MM.1S (cell line): ENCODE measurements around the gene MPP1.
A peak's percentile ranks its signal among the peaks of the same experiment; 100 is the strongest.

Source experiments
- DNase-seq: peaks from one replicate; pipeline ENCODE4 v3.0.0-alpha.2; 2015
- H2AFZ ChIP-seq: fragments of 300-600 bp; sonication (generic); 2 replicates; pipeline ENCODE4 v1.6.0; 2016; ENCODE audit warnings: antibody characterized with exemption, low read length
- H3F3A ChIP-seq: fragments of 300-600 bp; sonication (generic); 2 replicates; pipeline ENCODE4 v1.6.1; 2016; ENCODE audit warnings: mild to moderate bottlenecking, antibody characterized with exemption, low read length, moderate library complexity, mixed read lengths; ENCODE audit not compliant: insufficient read depth
- H3K27ac ChIP-seq: fragments of 300-600 bp; sonication (generic); 2 replicates; pipeline ENCODE4 v1.5.1; 2016; ENCODE audit warnings: mild to moderate bottlenecking, low read length
- H3K27me3 ChIP-seq: fragments of 300-600 bp; sonication (generic); replicated peaks from 2 replicates; pipeline ENCODE4 v1.6.0; 2016; ENCODE audit warnings: low read length; ENCODE audit not compliant: insufficient read depth
- H3K36me3 ChIP-seq: fragments of 300-600 bp; sonication (generic); replicated peaks from 2 replicates; pipeline ENCODE4 v1.6.1; 2016; ENCODE audit warnings: mild to moderate bottlenecking, low read length, mixed read lengths; ENCODE audit not compliant: insufficient read depth
- H3K4me1 ChIP-seq: fragments of 300-600 bp; sonication (generic); 2 replicates; pipeline ENCODE4 v1.6.1; 2016; ENCODE audit warnings: low read length, mixed read lengths
- H3K4me2 ChIP-seq: fragments of 300-600 bp; sonication (generic); 2 replicates; pipeline ENCODE4 v1.6.0; 2016; ENCODE audit warnings: low read depth, low read length
- H3K4me3 ChIP-seq: fragments of 300-600 bp; sonication (generic); 2 replicates; pipeline ENCODE4 v1.5.1; 2016; ENCODE audit warnings: low read length, mixed read lengths
- H3K79me2 ChIP-seq: fragments of 300-600 bp; sonication (generic); 2 replicates; pipeline ENCODE4 v1.6.1; 2016; ENCODE audit warnings: mixed run types, low read length, mixed read lengths
- H3K9ac ChIP-seq: fragments of 300-600 bp; sonication (generic); 2 replicates; pipeline ENCODE4 v1.6.1; 2016; ENCODE audit warnings: low read length, mixed read lengths
- H3K9me2 ChIP-seq: fragments of 300-600 bp; sonication (generic); replicated peaks from 2 replicates; pipeline ENCODE4 v1.6.1; 2016; ENCODE audit warnings: mild to moderate bottlenecking, low read length, mixed read lengths; ENCODE audit not compliant: insufficient read depth
- H3K9me3 ChIP-seq: fragments of 300-600 bp; sonication (generic); replicated peaks from 2 replicates; pipeline ENCODE4 v1.6.1; 2016; ENCODE audit warnings: mild to moderate bottlenecking, low read length, mixed read lengths; ENCODE audit not compliant: insufficient read depth
- H4K20me1 ChIP-seq: fragments of 300-600 bp; sonication (generic); 2 replicates; pipeline ENCODE4 v1.6.1; 2016; ENCODE audit warnings: mild to moderate bottlenecking, low read length, moderate library complexity, mixed read lengths; ENCODE audit not compliant: insufficient read depth
- EZH2 ChIP-seq: fragments of 300-600 bp; sonication (generic); optimal IDR thresholded peaks from 2 replicates; pipeline ENCODE3; 2017; ENCODE audit warnings: low read depth, mild to moderate bottlenecking, antibody characterized with exemption, low read length, mixed read lengths
- EZH2phosphoT487 ChIP-seq: fragments of 300-600 bp; sonication (generic); IDR thresholded peaks from 2 replicates; pipeline ENCODE4 v1.6.1; 2018; ENCODE audit warnings: antibody characterized with exemption, low read length
- TF ChIP-seq, protein P1 (sequence below): fragments of 300-600 bp; sonication (generic); IDR thresholded peaks from 2 replicates; pipeline ENCODE4 v1.5.1; 2016; ENCODE audit warnings: antibody characterized with exemption, low read length, mixed read lengths

Gene MPP1

GRCh38 chrX:154776753-154777152 lies 28.5 kb downstream of the MPP1 start:
- Histone ChIP-seq H3K36me3 (no peaks in the 10 kb centered on the region; the same call in none of the 2 replicates), H3K9ac (no peak overlapping the region), H4K20me1 (no peaks in the 10 kb centered on the region), H2AFZ (no peak overlapping the region), H3K4me2 (no peak overlapping the region), H3F3A (no peaks in the 10 kb centered on the region), H3K9me3 (no peaks in the 10 kb centered on the region), H3K27ac (no peak overlapping the region), H3K4me1 (no peaks in the 10 kb centered on the region), H3K27me3 (no peaks in the 10 kb centered on the region), H3K79me2 (0 out of 2 replicates have a peak, but pooled peaks cover 7% of the 10 kb centered on the region), H3K4me3 (no peak overlapping the region), H3K9me2 (no peaks in the 10 kb centered on the region)
- TF ChIP-seq EZH2phosphoT487 (no peak), EZH2 (no peak)
- TF ChIP-seq, protein P1, sequence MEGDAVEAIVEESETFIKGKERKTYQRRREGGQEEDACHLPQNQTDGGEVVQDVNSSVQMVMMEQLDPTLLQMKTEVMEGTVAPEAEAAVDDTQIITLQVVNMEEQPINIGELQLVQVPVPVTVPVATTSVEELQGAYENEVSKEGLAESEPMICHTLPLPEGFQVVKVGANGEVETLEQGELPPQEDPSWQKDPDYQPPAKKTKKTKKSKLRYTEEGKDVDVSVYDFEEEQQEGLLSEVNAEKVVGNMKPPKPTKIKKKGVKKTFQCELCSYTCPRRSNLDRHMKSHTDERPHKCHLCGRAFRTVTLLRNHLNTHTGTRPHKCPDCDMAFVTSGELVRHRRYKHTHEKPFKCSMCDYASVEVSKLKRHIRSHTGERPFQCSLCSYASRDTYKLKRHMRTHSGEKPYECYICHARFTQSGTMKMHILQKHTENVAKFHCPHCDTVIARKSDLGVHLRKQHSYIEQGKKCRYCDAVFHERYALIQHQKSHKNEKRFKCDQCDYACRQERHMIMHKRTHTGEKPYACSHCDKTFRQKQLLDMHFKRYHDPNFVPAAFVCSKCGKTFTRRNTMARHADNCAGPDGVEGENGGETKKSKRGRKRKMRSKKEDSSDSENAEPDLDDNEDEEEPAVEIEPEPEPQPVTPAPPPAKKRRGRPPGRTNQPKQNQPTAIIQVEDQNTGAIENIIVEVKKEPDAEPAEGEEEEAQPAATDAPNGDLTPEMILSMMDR: no peak
- DNase-seq: no peak

GRCh38 chrX:154775419-154776349 lies 29.6 kb downstream of the MPP1 start:
- Histone ChIP-seq H3K9me2 (no peaks in the 10 kb centered on the region), H3K4me3 (no peak overlapping the region), H3K9ac (no peak overlapping the region), H3F3A (no peaks in the 10 kb centered on the region), H4K20me1 (no peaks in the 10 kb centered on the region), H3K79me2 (0 out of 2 replicates have a peak, but pooled peaks cover 11% of the 10 kb centered on the region), H3K27me3 (no peaks in the 10 kb centered on the region), H3K4me1 (no peaks in the 10 kb centered on the region), H3K36me3 (no peaks in the 10 kb centered on the region; the same call in none of the 2 replicates), H3K9me3 (no peaks in the 10 kb centered on the region), H2AFZ (no peak overlapping the region), H3K27ac (no peak overlapping the region), H3K4me2 (no peak overlapping the region)
- TF ChIP-seq, protein P1: no peak
- TF ChIP-seq EZH2 (no peak), EZH2phosphoT487 (no peak)
- DNase-seq: peak; percentile 19

DNA sequence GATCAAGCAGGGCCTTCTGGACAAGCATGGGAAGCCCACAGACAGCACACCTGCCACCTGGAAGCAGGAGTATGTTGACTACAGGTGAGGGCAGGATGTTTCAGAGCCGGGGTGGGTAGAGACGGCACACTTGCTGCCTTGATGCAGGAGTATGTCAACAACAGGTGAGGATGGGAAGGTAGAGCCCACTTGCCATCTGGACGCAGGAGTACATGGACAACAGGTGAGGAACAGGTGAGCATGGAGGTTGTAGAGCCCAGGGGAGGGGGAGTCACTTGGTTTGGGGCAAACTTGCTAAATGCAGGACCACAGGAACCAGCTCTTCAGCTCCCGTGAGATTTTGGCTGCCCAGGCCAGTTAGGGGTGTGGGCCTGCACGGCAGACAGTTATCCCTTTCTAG lies 30.7 kb downstream of the MPP1 start:
- peaks cover 19% of the 10 kb centered on the region for H3K79me2 ChIP-seq
- no peak for DNase-seq
- no peaks in the 10 kb centered on the region for H3K9me2 ChIP-seq
- no peak overlapping the region for H3K27ac ChIP-seq
- H3K9ac ChIP-seq: no peak overlapping the region
- no peaks in the 10 kb centered on the region for H3F3A ChIP-seq
- no peak overlapping the region for H3K4me3 ChIP-seq
- H3K4me1 ChIP-seq: no peaks in the 10 kb centered on the region
- no peaks in the 10 kb centered on the region for H3K9me3 ChIP-seq
- no peak overlapping the region for H2AFZ ChIP-seq
- no peaks in the 10 kb centered on the region for H3K27me3 ChIP-seq
- no peaks in the 10 kb centered on the region; the same call in none of the 2 replicates for H3K36me3 ChIP-seq
- TF ChIP-seq, protein P1: no peak
- no peak for TF ChIP-seq EZH2
- no peak for TF ChIP-seq EZH2phosphoT487
- H4K20me1 ChIP-seq: no peaks in the 10 kb centered on the region
- no peak overlapping the region for H3K4me2 ChIP-seq
